HG02943 (cell line): ENCODE results near the gene PROS1.
A peak's percentile ranks its signal among the peaks of the same experiment; 100 is the strongest.

Experiments used
- ATAC-seq: cut with Tn5 transposase; IDR thresholded peaks from one replicate; pipeline ENCODE4 v1.9.1; 2021; ENCODE audit warnings: mild to moderate bottlenecking, low read depth, moderate library complexity; ENCODE audit not compliant: unreplicated experiment

The PROS1 gene

GRCh38 chr3:93973131-93974126, at the start of gene PROS1:
PROS1 (minus strand) TSS chr3:93973896; CDS start chr3:93973749, 147 bp downstream.
- ATAC-seq = peak; percentile 77

- no peak for ATAC-seq
Observed at GRCh38 chr3:94020293-94020692, 46.6 kb upstream of the PROS1 start.

GRCh38 chr3:94019659-94020058, 46.0 kb upstream of the PROS1 start:
- no peak for ATAC-seq

- no peak for ATAC-seq
Observed at GRCh38 chr3:94015025-94015424, 41.3 kb upstream of the PROS1 start.

- no peak for ATAC-seq
Observed at GRCh38 chr3:94012185-94012584, 38.5 kb upstream of the PROS1 start.

GRCh38 chr3:94011233-94011711, 37.6 kb upstream of the PROS1 start:
- no peak for ATAC-seq

- no peak for ATAC-seq
Observed at GRCh38 chr3:94009608-94010007, 35.9 kb upstream of the PROS1 start.

GRCh38 chr3:94008253-94008652, 34.6 kb upstream of the PROS1 start:
- ATAC-seq = no peak

- peak; percentile 83 for ATAC-seq
Observed at GRCh38 chr3:94004301-94004910, 30.7 kb upstream of the PROS1 start.

- ATAC-seq = no peak
Observed at GRCh38 chr3:94001827-94002495, 28.3 kb upstream of the PROS1 start.

GRCh38 chr3:94001191-94001590, 27.5 kb upstream of the PROS1 start:
- ATAC-seq = no peak

GRCh38 chr3:93994056-93994455, 20.4 kb upstream of the PROS1 start:
- no peak for ATAC-seq

- no peak for ATAC-seq
Observed at GRCh38 chr3:93992207-93992606, 18.5 kb upstream of the PROS1 start.

GRCh38 chr3:93991631-93992030, 17.9 kb upstream of the PROS1 start:
- ATAC-seq = no peak

- ATAC-seq = no peak
Observed at GRCh38 chr3:93989241-93989640, 15.5 kb upstream of the PROS1 start.

GRCh38 chr3:93988764-93989163, 15.1 kb upstream of the PROS1 start:
- no peak for ATAC-seq

- ATAC-seq = no peak
Observed at GRCh38 chr3:93988283-93988682, 14.6 kb upstream of the PROS1 start.

- no peak for ATAC-seq
Observed at GRCh38 chr3:93984618-93985017, 10.9 kb upstream of the PROS1 start.

GRCh38 chr3:93983408-93983807, 9.7 kb upstream of the PROS1 start:
- ATAC-seq = no peak

GRCh38 chr3:93981649-93982048, 8.0 kb upstream of the PROS1 start:
- ATAC-seq = no peak
